K562 (cell line): ENCODE results near the gene FKBP7. TPM values are rescaled to one million over a fixed set of nuclear protein-coding genes. Genes with fewer than 3 reads are reported as not detected.

Experiments
- ATAC-seq: fragments of 200-7000 bp; cut with Tn5 transposase; 3 replicates; pipeline ENCODE4 v1.9.1; 2020; ENCODE audit warnings: moderate library complexity
- BruUV-seq: library from RNA; stranded (reverse); fragments of 400-500 nt; replicated peaks from 2 replicates; lab custom pipeline; 2021; lab: Mats Ljungman, UMichigan
- CTCF ChIA-PET: fragments of 300-600 bp; formaldehyde crosslinking; extraction: SDS; loops from one replicate; lab custom pipeline; 2021; ENCODE audit warnings: low intra/inter-chr PET ratio; lab: Yijun Ruan, JAX
- POLR2A ChIA-PET: fragments of 300-600, 350-650 bp; sonication (Branson Sonifier 250); formaldehyde crosslinking; extraction: SDS; loops from one replicate; lab custom pipeline; 2021; ENCODE audit warnings: antibody characterized with exemption, inconsistent platforms; lab: Yijun Ruan, JAX
- DNase-seq, 4 experiments: peaks; one replicate each; pipeline versions ENCODE4 v3.0.0 to v3.0.0-alpha.2; 2011 to 2018; ENCODE audit warnings: low spot score in 3 of 4, mixed read lengths in 3 of 4; ENCODE audit errors: extremely low read depth in 1 of 4
- FAIRE-seq: peaks from 2 replicates; lab custom pipeline; 2011; peaks lifted over from hg19 to GRCh38; lab: Jason Lieb, UNC
- H2AFZ ChIP-seq: 2 replicates; pipeline ENCODE4 v1.6.0; 2011; ENCODE audit warnings: low read depth, low read length, control low read depth, inconsistent platforms
- H3K27ac ChIP-seq: fragments of 200-600 bp; 3 replicates; pipeline ENCODE4 v1.8.0; 2011; ENCODE audit warnings: low read depth, mild to moderate bottlenecking, control low read depth, inconsistent platforms, low read length, moderate library complexity, mixed read lengths; ENCODE audit errors: extremely low read depth
- H3K27me3 ChIP-seq, 2 experiments: fragments of 300-600 bp in 1 of 2; 2 replicates in 1 of 2; 3 replicates in 1 of 2; pipeline versions ENCODE4 v1.6.0 to v1.8.0; 2011; ENCODE audit warnings: inconsistent platforms in 2 of 2, low read length in 2 of 2, mild to moderate bottlenecking in 1 of 2, mixed read lengths in 1 of 2, moderate library complexity in 1 of 2; ENCODE audit not compliant: control insufficient read depth in 2 of 2, insufficient read depth in 2 of 2
- H3K36me3 ChIP-seq: fragments of 300-600 bp; 3 replicates; pipeline ENCODE4 v1.8.0; 2011; ENCODE audit warnings: mild to moderate bottlenecking, low read length, inconsistent platforms; ENCODE audit not compliant: control insufficient read depth, insufficient read depth
- H3K4me1 ChIP-seq, 2 experiments: fragments of 200-600 bp in 1 of 2; replicated peaks in 1 of 2; 2 replicates in 1 of 2; 3 replicates in 1 of 2; pipeline versions ENCODE4 v1.5.1 to v1.8.0; 2011; ENCODE audit warnings: inconsistent platforms in 2 of 2, low read length in 2 of 2, mild to moderate bottlenecking in 1 of 2, mixed read lengths in 1 of 2, moderate library complexity in 1 of 2; ENCODE audit not compliant: control insufficient read depth in 2 of 2, insufficient read depth in 2 of 2
- H3K4me2 ChIP-seq: 2 replicates; pipeline ENCODE4 v1.6.1; 2011; ENCODE audit warnings: low read length, control low read depth, inconsistent platforms, mixed read lengths; ENCODE audit not compliant: insufficient read depth
- H3K4me3 ChIP-seq: fragments of 200-600 bp; sonication (generic), shearing (Covaris generic); 2 replicates; pipeline ENCODE4 v1.5.1; 2016; ENCODE audit warnings: control low read depth, inconsistent platforms
- H3K79me2 ChIP-seq: fragments of 200-600 bp; 3 replicates; pipeline ENCODE4 v1.8.0; 2011; ENCODE audit warnings: low read length, inconsistent platforms; ENCODE audit not compliant: control insufficient read depth, insufficient read depth
- H3K9ac ChIP-seq, 2 experiments: 2 replicates each; pipeline versions ENCODE4 v1.6.0 to v1.6.1; 2011; ENCODE audit warnings: low read depth in 2 of 2, low read length in 2 of 2, control low read depth in 1 of 2, inconsistent platforms in 1 of 2, mild to moderate bottlenecking in 1 of 2, mixed read lengths in 1 of 2; ENCODE audit not compliant: insufficient read depth in 1 of 2
- H3K9me1 ChIP-seq: one replicate; pipeline ENCODE4 v1.6.0; 2011; ENCODE audit warnings: inconsistent platforms, mild to moderate bottlenecking, low read length, moderate library complexity; ENCODE audit not compliant: control insufficient read depth, insufficient read depth
- H3K9me3 ChIP-seq: replicated peaks from 2 replicates; pipeline ENCODE4 v1.5.1; 2011; ENCODE audit warnings: low read depth, low read length, inconsistent platforms; ENCODE audit not compliant: control insufficient read depth, insufficient read depth
- H4K20me1 ChIP-seq: replicated peaks from 2 replicates; pipeline ENCODE4 v1.6.1; 2011; ENCODE audit warnings: low read length, inconsistent platforms, mixed read lengths; ENCODE audit not compliant: control insufficient read depth, insufficient read depth
- HBP1 ChIP-seq: fragments of 450-650 bp; formaldehyde crosslinking; IDR thresholded peaks from 2 replicates; pipeline ENCODE4 v1.4.0; 2022; ENCODE audit warnings: missing genetic modification characterization
- HCFC1 ChIP-seq: IDR thresholded peaks from 2 replicates; pipeline ENCODE4 v1.6.1; 2012; ENCODE audit warnings: low read depth, low read length, improper control_type of control experiment
- RHOXF2B ChIP-seq: fragments of 250-450 bp; sonication (Bioruptor Pico); conservative IDR thresholded peaks from 2 replicates; pipeline ENCODE4 v1.5.1; 2021
- SIRT6 ChIP-seq: IDR thresholded peaks from one replicate; pipeline ENCODE4 v1.6.1; 2012; ENCODE audit warnings: low read depth, mild to moderate bottlenecking, control low read depth, inconsistent platforms, low read length, moderate library complexity
- USF2 ChIP-seq: sonication (generic); formaldehyde crosslinking; IDR thresholded peaks from 2 replicates; pipeline ENCODE4 v1.5.0; 2020; ENCODE audit warnings: missing genetic modification reagents
- ZBED1 ChIP-seq: IDR thresholded peaks from 2 replicates; pipeline ENCODE4 v1.6.1; 2014
- ZNF263 ChIP-seq: sonication (generic); formaldehyde crosslinking; IDR thresholded peaks from 2 replicates; pipeline ENCODE4 v1.8.0; 2022; ENCODE audit warnings: mild to moderate bottlenecking, missing genetic modification reagents, borderline replicate concordance
- WGBS: fragments of 100-300 bp; shearing (Covaris generic); methylation state at CpG from one replicate; pipeline ENCODE4 v1.1.6; 2016; ENCODE audit warnings: low coverage, mixed read lengths; ENCODE audit not compliant: insufficient coverage; ENCODE audit errors: missing lambda C conversion rate; 5-methylcytosine and 5-hydroxymethylcytosine counted together
- in situ Hi-C: fragments of 300-500 bp; cut with MboI; formaldehyde crosslinking; loops from 4 replicates; pipeline ENCODE4 v1.15.0; 2018; ENCODE audit warnings: inconsistent platforms, mixed read lengths
- intact Hi-C: fragments of 100-400 bp; cut with micrococcal nuclease; formaldehyde crosslinking; loops from 2 replicates; pipeline ENCODE4 v1.14.2; 2022
- polyA plus RNA-seq, 8 experiments: library from polyadenylated mRNA; depleted of rRNA in 4 of 8; stranded (reverse) in 5 of 8; unstranded in 3 of 8; fragments of >200 nt; fragmentation: Nextera tagmentation in 2 of 8; fragmentation: Illumina TruSeq in 1 of 8; extraction: Ambion mirVana in 2 of 8; extraction: Trizol in 1 of 8; gene quantifications; 2 replicates each; pipeline versions ENCODE4 v1.2.1 to v1.2.3, GENCODE V29; 2011 to 2014; ENCODE audit warnings: inconsistent platforms in 1 of 8, missing spikeins in 1 of 8
- total RNA-seq, 7 experiments: library from RNA; depleted of rRNA in 6 of 7; stranded (reverse); fragments of >200 nt in 6 of 7; fragmentation: Illumina TruSeq in 2 of 7; extraction: Trizol in 2 of 7; gene quantifications; 2 replicates each; pipeline versions ENCODE4 v1.2.1 to v1.2.3, GENCODE V29; 2011 to 2021; ENCODE audit warnings: low replicate concordance in 1 of 7

FKBP7 gene
- total and polyA plus RNA-seq, 9 of the 15 experiments (the other 6 are each of a cell fraction or from before 2014, with no cell fraction given) = 6.1 to 23.2 (median 19.0) TPM

- H3K27ac ChIP-seq = no peak overlapping the region
- DNase-seq (no peak), ATAC-seq (no peak), FAIRE-seq (no peak)
- H3K79me2 ChIP-seq = no peaks in the 10 kb centered on the region
- H3K4me3 ChIP-seq = no peak overlapping the region
- WGBS = 97% methylated on average over 3 of the region's 3 CpGs
- TF ChIP-seq HCFC1 (no peak), ZNF263 (CRISPR knock-in tag) (no peak), USF2 (CRISPR knock-in tag) (no peak), HBP1 (CRISPR knock-in tag) (no peak), ZBED1 (no peak), SIRT6 (no peak), RHOXF2B (CRISPR knock-in tag) (no peak)
- POLR2A ChIA-PET = no interaction called here
- peaks cover 80% of the 10 kb centered on the region for H3K36me3 ChIP-seq
- H3K4me1 ChIP-seq = peaks cover 0 to 8% of the 10 kb centered on the region in 2 experiments; a peak in 2 of 5 replicates
- no peaks in the 10 kb centered on the region for H4K20me1 ChIP-seq
- no peaks in the 10 kb centered on the region for H3K27me3 ChIP-seq
- CTCF ChIA-PET = no interaction called here
- no peak overlapping the region for H3K9ac ChIP-seq
- H2AFZ ChIP-seq = no peak overlapping the region
- H3K9me1 ChIP-seq = no peaks in the 10 kb centered on the region
- intact Hi-C loops (no loop called here), in situ Hi-C loops (no loop called here)
- H3K9me3 ChIP-seq = no peaks in the 10 kb centered on the region
- H3K4me2 ChIP-seq = no peak overlapping the region
- no TSS peak for BruUV-seq
Observed at GRCh38 chr2:178499640-178500039, 21.2 kb upstream of the FKBP7 start.
